GM12878 (cell line): ENCODE measurements around the gene SNRPD3. TPM values are rescaled to one million over a fixed set of nuclear protein-coding genes. Genes with fewer than 3 reads are reported as not detected.

Experiments
- ATAC-seq: fragments of 200-7000 bp; cut with Tn5 transposase; 3 replicates; pipeline ENCODE4 v1.9.1; 2020; ENCODE audit warnings: mild to moderate bottlenecking, moderate library complexity
- BruUV-seq: library from RNA; stranded (reverse); fragments of 400-500 nt; replicated peaks from 2 replicates; lab custom pipeline; 2021; lab: Mats Ljungman, UMichigan
- CTCF ChIA-PET: fragments of 300-600 bp; sonication (Branson Sonifier 250); formaldehyde crosslinking; extraction: SDS; loops from one replicate; lab custom pipeline; 2021; ENCODE audit warnings: inconsistent platforms; lab: Yijun Ruan, JAX
- POLR2A ChIA-PET: fragments of 350-600 bp; formaldehyde crosslinking; extraction: SDS; loops from one replicate; lab custom pipeline; 2021; ENCODE audit warnings: inconsistent platforms; lab: Charles Lee
- RAD21 ChIA-PET: fragments of 300-600 bp; sonication (Branson Sonifier 250); formaldehyde crosslinking; loops from one replicate; lab custom pipeline; 2023; ENCODE audit warnings: antibody characterized with exemption; ENCODE audit not compliant: unreplicated experiment; lab: Charles Lee
- SMC1A ChIA-PET: fragments of 300-600 bp; sonication (Branson Sonifier 250); formaldehyde crosslinking; loops from one replicate; lab custom pipeline; 2023; ENCODE audit not compliant: unreplicated experiment, uncharacterized antibody; lab: Charles Lee
- DNase-seq: peaks from one replicate; pipeline ENCODE4 v3.0.0-alpha.2; 2011; ENCODE audit warnings: low read depth, low spot score
- FAIRE-seq: peaks from 3 replicates; lab custom pipeline; 2011; peaks lifted over from hg19 to GRCh38; lab: Jason Lieb, UNC
- H2AFZ ChIP-seq: 2 replicates; pipeline ENCODE4 v1.6.0; 2011; ENCODE audit warnings: low read depth, low read length, control low read depth; ENCODE audit not compliant: control insufficient read depth
- H3K27ac ChIP-seq: 2 replicates; pipeline ENCODE4 v1.5.1; 2011; ENCODE audit warnings: control low read depth; ENCODE audit not compliant: control insufficient read depth, insufficient read depth
- H3K27me3 ChIP-seq, 2 experiments: replicated peaks in 1 of 2; 2 replicates each; pipeline versions ENCODE4 v1.6.0 to v1.6.1; 2011; ENCODE audit warnings: low read length in 1 of 2; ENCODE audit not compliant: control insufficient read depth in 2 of 2, insufficient read depth in 2 of 2
- H3K36me3 ChIP-seq, 2 experiments: 2 replicates each; pipeline ENCODE4 v1.5.1; 2011; ENCODE audit warnings: low read length in 1 of 2; ENCODE audit not compliant: control insufficient read depth in 2 of 2, insufficient read depth in 2 of 2
- H3K4me1 ChIP-seq: 2 replicates; pipeline ENCODE4 v1.6.1; 2011; ENCODE audit warnings: mild to moderate bottlenecking, low read length, moderate library complexity, mixed read lengths; ENCODE audit not compliant: control insufficient read depth, insufficient read depth
- H3K4me2 ChIP-seq: 2 replicates; pipeline ENCODE4 v1.6.0; 2011; ENCODE audit warnings: control low read depth; ENCODE audit not compliant: control insufficient read depth, insufficient read depth
- H3K4me3 ChIP-seq: fragments of 200-600 bp; sonication (generic); 2 replicates; pipeline ENCODE4 v1.5.1; 2016
- H3K79me2 ChIP-seq: 2 replicates; pipeline ENCODE4 v1.6.0; 2011; ENCODE audit warnings: low read length; ENCODE audit not compliant: control insufficient read depth, insufficient read depth
- H3K9ac ChIP-seq: 2 replicates; pipeline ENCODE4 v1.8.0; 2011; ENCODE audit warnings: low read length, control low read depth, mixed read lengths; ENCODE audit not compliant: control insufficient read depth, insufficient read depth
- H3K9me3 ChIP-seq: replicated peaks from 3 replicates; pipeline ENCODE4 v1.5.1; 2011; ENCODE audit warnings: mild to moderate bottlenecking, low read length; ENCODE audit not compliant: control insufficient read depth, insufficient read depth
- H4K20me1 ChIP-seq: 2 replicates; pipeline ENCODE4 v1.6.0; 2011; ENCODE audit not compliant: control insufficient read depth, insufficient read depth
- BRCA1 ChIP-seq: IDR thresholded peaks from 2 replicates; pipeline ENCODE4 v1.6.1; 2011; ENCODE audit warnings: low read depth, low read length, improper control_type of control experiment
- ETV6 ChIP-seq, 2 experiments: fragments of 450-650 bp in 1 of 2; IDR thresholded peaks in 1 of 2; conservative IDR thresholded peaks in 1 of 2; 2 replicates each; pipeline ENCODE4 v1.6.1; 2014; ENCODE audit warnings: antibody characterized with exemption in 1 of 2, borderline replicate concordance in 1 of 2, low read depth in 1 of 2, mild to moderate bottlenecking in 1 of 2, moderate library complexity in 1 of 2
- IKZF1 ChIP-seq: fragments of 450-650 bp; conservative IDR thresholded peaks from 2 replicates; pipeline ENCODE4 v1.6.1; 2017; ENCODE audit warnings: antibody characterized with exemption, mild to moderate bottlenecking
- KDM1A ChIP-seq: fragments of 200-600 bp; sonication (generic); IDR thresholded peaks from 2 replicates; pipeline ENCODE4 v1.6.1; 2016; ENCODE audit warnings: borderline replicate concordance
- MAX ChIP-seq: IDR thresholded peaks from 2 replicates; pipeline ENCODE4 v1.6.1; 2012; ENCODE audit warnings: low read depth, low read length, improper control_type of control experiment
- PAX8 ChIP-seq: fragments of 450-650 bp; IDR thresholded peaks from 2 replicates; pipeline ENCODE4 v1.6.1; 2017; ENCODE audit warnings: mild to moderate bottlenecking, moderate library complexity
- RAD21 ChIP-seq: IDR thresholded peaks from 2 replicates; pipeline ENCODE4 v1.6.1; 2011; ENCODE audit warnings: mild to moderate bottlenecking, low read depth, low read length, moderate library complexity; ENCODE audit not compliant: insufficient read depth
- RELA ChIP-seq: fragments of 450-650 bp; IDR thresholded peaks from 2 replicates; pipeline ENCODE4 v1.8.0; 2014; ENCODE audit warnings: borderline replicate concordance; ENCODE audit not compliant: partially characterized antibody
- WRNIP1 ChIP-seq: IDR thresholded peaks from 2 replicates; pipeline ENCODE4 v1.6.1; 2011; ENCODE audit warnings: low read depth, low read length, improper control_type of control experiment, borderline replicate concordance
- ZNF217 ChIP-seq: fragments of 450-650 bp; IDR thresholded peaks from 2 replicates; pipeline ENCODE4 v1.6.1; 2017; ENCODE audit warnings: antibody characterized with exemption, mild to moderate bottlenecking
- ZNF24 ChIP-seq: fragments of 450-650 bp; IDR thresholded peaks from 2 replicates; pipeline ENCODE4 v1.6.1; 2017; ENCODE audit warnings: antibody characterized with exemption, mild to moderate bottlenecking
- ZNF274 ChIP-seq: IDR thresholded peaks from one replicate; pipeline ENCODE4 v1.8.0; 2011; ENCODE audit not compliant: insufficient read length, insufficient read depth
- ZNF687 ChIP-seq: fragments of 450-650 bp; IDR thresholded peaks from 2 replicates; pipeline ENCODE4 v1.6.1; 2017; ENCODE audit warnings: mild to moderate bottlenecking, moderate library complexity
- WGBS: methylation state at CpG from one replicate; pipeline ENCODE4 v1.1.6; 2016; ENCODE audit warnings: low lambda C conversion rate; ENCODE audit not compliant: insufficient replicate concordance, insufficient coverage; ENCODE audit errors: missing lambda C conversion rate; 5-methylcytosine and 5-hydroxymethylcytosine counted together
- in situ Hi-C: fragments of 300-500 bp; cut with MboI; formaldehyde crosslinking; loops from 9 replicates; pipeline ENCODE4 v1.14.3; 2018; ENCODE audit warnings: mixed read lengths
- intact Hi-C: fragments of 100-400 bp; cut with micrococcal nuclease; formaldehyde crosslinking; loops from one replicate; pipeline ENCODE4 v1.14.2; 2022; ENCODE audit not compliant: unreplicated experiment
- polyA plus RNA-seq, 11 experiments: library from polyadenylated mRNA; depleted of rRNA in 4 of 11; unstranded in 6 of 11; stranded (reverse) in 5 of 11; fragments of >200 nt; fragmentation: Nextera tagmentation in 4 of 11; fragmentation: Illumina TruSeq in 1 of 11; extraction: Ambion mirVana in 4 of 11; extraction: Trizol in 1 of 11; gene quantifications; 1 replicate in 1 of 11; 2 replicates in 10 of 11; pipeline versions ENCODE4 v1.2.1 to v1.2.3, GENCODE V29; 2011 to 2016; ENCODE audit warnings: inconsistent platforms in 2 of 11, missing spikeins in 2 of 11, low read depth in 1 of 11
- total RNA-seq, 4 experiments: library from RNA; depleted of rRNA in 3 of 4; stranded (reverse); fragments of >200 nt in 3 of 4; fragmentation: Illumina TruSeq in 1 of 4; extraction: Trizol in 1 of 4; gene quantifications; 2 replicates each; pipeline versions ENCODE4 v1.2.1 to v1.2.3, GENCODE V29; 2013 to 2021

The SNRPD3 gene
- total and polyA plus RNA-seq, 10 of the 15 experiments (the other 5 are each of a cell fraction or from before 2014, with no cell fraction given) = 112 to 324 (median 242) TPM

- ATAC-seq (no peak), DNase-seq (no peak), FAIRE-seq (no peak)
- RAD21 ChIA-PET = no interaction called here
- Histone ChIP-seq H3K4me2 (no peak overlapping the region), H3K9me3 (no peaks in the 10 kb centered on the region), H4K20me1 (no peaks in the 10 kb centered on the region), H3K27ac (no peak overlapping the region), H3K36me3 (no peaks in the 10 kb centered on the region), H2AFZ (no peak overlapping the region), H3K4me3 (no peak overlapping the region), H3K4me1 (no peaks in the 10 kb centered on the region), H3K79me2 (no peaks in the 10 kb centered on the region), H3K27me3 (no peaks in the 10 kb centered on the region), H3K9ac (no peak overlapping the region)
- no peak for TF ChIP-seq ETV6 (conservative IDR thresholded peaks at IDR 0.05 in 1 of 2, IDR thresholded peaks at IDR 0.05 in 1 of 2; ENCODE audit: borderline replicate concordance in 1 of 2, low read depth in 1 of 2)
- TF ChIP-seq MAX = no peak
- no peak for TF ChIP-seq PAX8
- TF ChIP-seq KDM1A = no peak
- no peak for TF ChIP-seq ZNF24
- TF ChIP-seq WRNIP1 = no peak
- TF ChIP-seq ZNF217 = no peak
- no peak for TF ChIP-seq RELA
- TF ChIP-seq IKZF1 = no peak
- TF ChIP-seq ZNF274 = no peak
- TF ChIP-seq RAD21 = no peak
- no peak for TF ChIP-seq ZNF687
- TF ChIP-seq BRCA1 = no peak
- 56% methylated on average over 3 of the region's 3 CpGs for WGBS
- CTCF ChIA-PET = no interaction called here
- in situ Hi-C loops = no loop called here
- SMC1A ChIA-PET = no interaction called here
- POLR2A ChIA-PET = no interaction called here
- intact Hi-C loops = no loop called here
- BruUV-seq = no TSS peak
Measured at GRCh38 chr22:24585461-24585860, 29.7 kb downstream of the SNRPD3 start.
